Endothelial cell of umbilical vein (primary cell): ENCODE data around the gene WBP2NL. TPM values are rescaled to one million over a fixed set of nuclear protein-coding genes. Genes with fewer than 3 reads are reported as not detected.

Source experiments
- BruUV-seq: library from RNA; stranded (reverse); fragments of 400-500 nt; replicated peaks from 2 replicates; lab custom pipeline; 2021; lab: Mats Ljungman, UMichigan
- CTCF ChIA-PET: fragments of 300-600, 350-600 bp; sonication (Branson Sonifier 250); formaldehyde crosslinking; loops from one replicate; lab custom pipeline; 2021; ENCODE audit warnings: antibody characterized with exemption, inconsistent platforms; lab: Charles Lee
- POLR2A ChIA-PET: fragments of 300-600, 350-600 bp; sonication (Branson Sonifier 250); formaldehyde crosslinking; loops from one replicate; lab custom pipeline; 2021; ENCODE audit warnings: antibody characterized with exemption, inconsistent platforms; lab: Charles Lee
- DNase-seq: peaks from one replicate; pipeline ENCODE4 v3.0.0-alpha.2; 2011; ENCODE audit warnings: low read depth, low spot score
- FAIRE-seq: peaks from 2 replicates; lab custom pipeline; 2011; peaks lifted over from hg19 to GRCh38; lab: Jason Lieb, UNC
- H2AFZ ChIP-seq: 2 replicates; pipeline ENCODE4 v1.6.0; 2012; ENCODE audit warnings: low read depth, low read length, control low read depth, inconsistent platforms
- H3K27ac ChIP-seq: 2 replicates; pipeline ENCODE4 v1.5.1; 2011; ENCODE audit warnings: low read depth, mild to moderate bottlenecking, control low read depth, low read length, moderate library complexity; ENCODE audit not compliant: insufficient read depth
- H3K27me3 ChIP-seq, 2 experiments: 2 replicates each; pipeline versions ENCODE4 v1.6.0 to v1.6.1; 2011; ENCODE audit warnings: low read length in 2 of 2, mixed read lengths in 1 of 2; ENCODE audit not compliant: control insufficient read depth in 2 of 2, insufficient read depth in 2 of 2
- H3K36me3 ChIP-seq, 2 experiments: 2 replicates in 1 of 2; 3 replicates in 1 of 2; pipeline ENCODE4 v1.5.1; 2011; ENCODE audit warnings: low read length in 2 of 2, mild to moderate bottlenecking in 1 of 2, moderate library complexity in 1 of 2; ENCODE audit not compliant: control insufficient read depth in 2 of 2, insufficient read depth in 2 of 2; ENCODE audit errors: extremely low read depth in 1 of 2
- H3K4me1 ChIP-seq: 3 replicates; pipeline ENCODE4 v1.5.1; 2011; ENCODE audit warnings: mild to moderate bottlenecking, low read length; ENCODE audit not compliant: control insufficient read depth, insufficient read depth; ENCODE audit errors: extremely low read depth
- H3K4me2 ChIP-seq: 2 replicates; pipeline ENCODE4 v1.6.1; 2011; ENCODE audit warnings: low read length, control low read depth, mixed read lengths; ENCODE audit not compliant: insufficient read depth
- H3K4me3 ChIP-seq, 3 experiments: fragments of 200-600 bp in 1 of 3; sonication (generic), shearing (Covaris generic) in 1 of 3; replicated peaks in 1 of 3; 2 replicates each; pipeline ENCODE4 v1.5.1; 2011 to 2016; ENCODE audit warnings: control low read depth in 3 of 3, low read length in 3 of 3, mild to moderate bottlenecking in 2 of 3, inconsistent platforms in 1 of 3, low read depth in 1 of 3, moderate library complexity in 1 of 3; ENCODE audit not compliant: insufficient read depth in 1 of 3
- H3K79me2 ChIP-seq: 2 replicates; pipeline ENCODE4 v1.6.0; 2012; ENCODE audit warnings: low read length, inconsistent platforms; ENCODE audit not compliant: control insufficient read depth, insufficient read depth
- H3K9ac ChIP-seq: replicated peaks from 2 replicates; pipeline ENCODE3; 2011; ENCODE audit warnings: low read length, control low read depth; ENCODE audit not compliant: insufficient read depth; ENCODE audit errors: extremely low read depth
- H3K9me1 ChIP-seq: replicated peaks from 3 replicates; pipeline ENCODE4 v1.6.0; 2011; ENCODE audit warnings: mild to moderate bottlenecking, low read length; ENCODE audit not compliant: control insufficient read depth, insufficient read depth; ENCODE audit errors: extremely low read depth
- H3K9me3 ChIP-seq: replicated peaks from 2 replicates; pipeline ENCODE4 v1.5.1; 2012; ENCODE audit warnings: low read length, inconsistent platforms; ENCODE audit not compliant: control insufficient read depth, insufficient read depth
- H4K20me1 ChIP-seq: replicated peaks from 2 replicates; pipeline ENCODE3; 2011; ENCODE audit warnings: mild to moderate bottlenecking, low read length; ENCODE audit not compliant: control insufficient read depth, insufficient read depth; ENCODE audit errors: extremely low read depth
- EZH2 ChIP-seq: IDR thresholded peaks from 2 replicates; pipeline ENCODE4 v1.6.1; 2012; ENCODE audit warnings: borderline replicate concordance, low read depth, mild to moderate bottlenecking, moderate library complexity, low read length, inconsistent platforms; ENCODE audit not compliant: severe bottlenecking
- FOS ChIP-seq: IDR thresholded peaks from 2 replicates; pipeline ENCODE4 v1.6.1; 2011; ENCODE audit warnings: mild to moderate bottlenecking, low read length, moderate library complexity, borderline replicate concordance; ENCODE audit not compliant: insufficient read depth
- GATA2 ChIP-seq: IDR thresholded peaks from 2 replicates; pipeline ENCODE4 v1.7.0; 2011; ENCODE audit warnings: low read depth, mild to moderate bottlenecking, moderate library complexity, mixed read lengths, low read length; ENCODE audit not compliant: insufficient read length, insufficient read depth
- JUN ChIP-seq: IDR thresholded peaks from 2 replicates; pipeline ENCODE4 v1.6.1; 2011; ENCODE audit warnings: borderline replicate concordance, low read depth; ENCODE audit not compliant: insufficient read length, insufficient read depth
- MAX ChIP-seq: IDR thresholded peaks from 2 replicates; pipeline ENCODE4 v1.6.1; 2011; ENCODE audit not compliant: insufficient read depth, insufficient read length
- MYC ChIP-seq: IDR thresholded peaks from one replicate; pipeline ENCODE4 v1.6.1; 2011; ENCODE audit warnings: mild to moderate bottlenecking, low read depth, low read length
- POLR2A ChIP-seq: IDR thresholded peaks from 2 replicates; pipeline ENCODE4 v1.6.1; 2012; ENCODE audit warnings: low read depth, mild to moderate bottlenecking, control low read depth, low read length
- dilution Hi-C: fragments of 300-500 bp; cut with MboI; formaldehyde crosslinking; loops from one replicate; pipeline ENCODE4 v1.15.0; 2019; ENCODE audit warnings: low sequenced_read_pairs; ENCODE audit not compliant: extremely low pct_ligation_motif_present
- intact Hi-C: fragments of 100-400 bp; cut with micrococcal nuclease; formaldehyde crosslinking; loops from one replicate; pipeline ENCODE4 v1.10.0; 2022
- polyA plus RNA-seq, 4 experiments: library from polyadenylated mRNA; depleted of rRNA in 3 of 4; stranded (reverse) in 3 of 4; unstranded in 1 of 4; fragments of >200 nt; gene quantifications; 2 replicates each; pipeline versions ENCODE4 v1.2.1 to v1.2.3, GENCODE V29; 2011 to 2012; ENCODE audit warnings: missing spikeins in 1 of 4
- total RNA-seq: library from RNA; stranded (reverse); gene quantifications from 2 replicates; pipeline ENCODE4 v1.2.3, GENCODE V29; 2021

The WBP2NL gene
- total and polyA plus RNA-seq, 2 donors (not counting 3 experiments of a cell fraction or from before 2014, with no cell fraction given): 0.08 to 0.27 TPM

- intact Hi-C loops: loop anchor here (1.0 to 2.0 kb wide), 3 partner anchors 9 to 103 kb away; partner anchors contain the start of genes NDUFA6 and SMDT1
- dilution Hi-C loops: no loop called here
- no peaks in the 10 kb centered on the region for H3K9me3 ChIP-seq
- no peaks in the 10 kb centered on the region for H3K9me1 ChIP-seq
- H3K79me2 ChIP-seq: peaks cover 10% of the 10 kb centered on the region
- TF ChIP-seq GATA2 (peak; percentile 59), EZH2 (no peak), JUN (no peak), MAX (no peak), POLR2A (no peak), MYC (no peak), FOS (no peak)
- ChIA-PET POLR2A (interaction anchor here (0.6 to 1.4 kb wide), 3 partner anchors 9 to 307 kb away, joined by 3 to 4 read pairs (median 4); partner anchors contain the start of gene NDUFA6), CTCF (interaction anchor here (1.2 to 3.2 kb wide), 4 partner anchors 10 to 367 kb away, joined by 4 to 13 read pairs (median 4); partner anchors contain the start of genes NDUFA6 and SMDT1)
- H3K27ac ChIP-seq: peak overlapping the region; percentile 22
- H3K4me1 ChIP-seq: peaks cover 21% of the 10 kb centered on the region
- no peak for FAIRE-seq
- H3K36me3 ChIP-seq: no peaks in the 10 kb centered on the region
- H3K9ac ChIP-seq: peak overlapping the region; percentile 61
- H3K27me3 ChIP-seq: no peaks in the 10 kb centered on the region
- H3K4me3 ChIP-seq: peak overlapping the region; percentile 26 to 60 (median 54)
- DNase-seq: no peak
- BruUV-seq: TSS peak; percentile 7
- peak overlapping the region; percentile 72 for H3K4me2 ChIP-seq
- peak overlapping the region; percentile 25 for H2AFZ ChIP-seq
- H4K20me1 ChIP-seq: no peaks in the 10 kb centered on the region
Observed at GRCh38 chr22:42069801-42070516, 71.4 kb downstream of the WBP2NL start.
